NCI-H526 (cell line): ENCODE results near the gene FAM168A.

Experiments
- DNase-seq, 2 experiments: peaks; one replicate each; lab custom pipeline; 2025; lab: John Stamatoyannopoulos, UW

FAM168A gene

GRCh38 chr11:73555615-73556014 lies 42.3 kb downstream of the FAM168A start:
- no peak for DNase-seq

- DNase-seq: no peak
These were observed 43.1 kb downstream of the FAM168A start for GRCh38 chr11:73554671-73555320.

GRCh38 chr11:73553266-73553665 lies 44.6 kb downstream of the FAM168A start:
- DNase-seq: no peak

- DNase-seq: no peak
These were observed 46.2 kb downstream of the FAM168A start for GRCh38 chr11:73551677-73552076.

GRCh38 chr11:73549376-73549775 lies 48.5 kb downstream of the FAM168A start:
- DNase-seq: no peak

- no peak for DNase-seq
These were observed 50.0 kb downstream of the FAM168A start for GRCh38 chr11:73547706-73548595.

GRCh38 chr11:73542175-73542574 lies 55.7 kb downstream of the FAM168A start:
- DNase-seq: no peak

- DNase-seq: no peak
These were observed 58.3 kb downstream of the FAM168A start for GRCh38 chr11:73539506-73540084.

- no peak for DNase-seq
These were observed 59.5 kb downstream of the FAM168A start for GRCh38 chr11:73538381-73538872.

- no peak for DNase-seq
These were observed 59.9 kb downstream of the FAM168A start for GRCh38 chr11:73537969-73538368.

- no peak for DNase-seq
These were observed 61.0 kb downstream of the FAM168A start for GRCh38 chr11:73536961-73537360.

- no peak for DNase-seq
These were observed 65.6 kb downstream of the FAM168A start for GRCh38 chr11:73532310-73532709.

- DNase-seq: peak; percentile 52 to 79
These were observed 66.5 kb downstream of the FAM168A start for GRCh38 chr11:73531386-73531785.

GRCh38 chr11:73530109-73530508 lies 67.8 kb downstream of the FAM168A start:
- DNase-seq: no peak

- no peak for DNase-seq
These were observed 68.7 kb downstream of the FAM168A start for GRCh38 chr11:73529204-73529530.

- no peak for DNase-seq
These were observed 69.3 kb downstream of the FAM168A start for GRCh38 chr11:73528483-73529203.

- DNase-seq: peak; percentile 52 to 54
These were observed 69.9 kb downstream of the FAM168A start for GRCh38 chr11:73528013-73528412.

- DNase-seq: no peak
These were observed 72.3 kb downstream of the FAM168A start for GRCh38 chr11:73525611-73526010.

GRCh38 chr11:73524774-73525173 lies 73.1 kb downstream of the FAM168A start:
- no peak for DNase-seq

- DNase-seq: no peak
These were observed 76.3 kb downstream of the FAM168A start for GRCh38 chr11:73521621-73522020.

- DNase-seq: no peak
These were observed 77.4 kb downstream of the FAM168A start for GRCh38 chr11:73520353-73521061.

- DNase-seq: no peak
These were observed 78.6 kb downstream of the FAM168A start for GRCh38 chr11:73519266-73519665.
